Osteoblast (primary cell): ENCODE measurements around the gene MRLN. TPM values are rescaled to one million over a fixed set of nuclear protein-coding genes. Genes with fewer than 3 reads are reported as not detected.

Experiments
- DNase-seq: peaks from one replicate; pipeline ENCODE4 v3.0.0; 2011; ENCODE audit warnings: low spot score, mixed read lengths; ENCODE audit not compliant: insufficient read length; ENCODE audit errors: missing footprints
- H2AFZ ChIP-seq: 2 replicates; pipeline ENCODE4 v1.6.0; 2011; ENCODE audit warnings: mild to moderate bottlenecking, low read length
- H3K27ac ChIP-seq: 2 replicates; pipeline ENCODE4 v1.5.1; 2011; ENCODE audit warnings: mild to moderate bottlenecking, low read depth, low read length, moderate library complexity
- H3K27me3 ChIP-seq: 2 replicates; pipeline ENCODE4 v1.6.0; 2012; ENCODE audit warnings: mild to moderate bottlenecking, control low read depth, inconsistent platforms, low read length, moderate library complexity; ENCODE audit not compliant: insufficient read depth
- H3K36me3 ChIP-seq: 2 replicates; pipeline ENCODE4 v1.5.1; 2011; ENCODE audit warnings: mild to moderate bottlenecking, low read length, control low read depth, moderate library complexity; ENCODE audit not compliant: insufficient read depth
- H3K4me1 ChIP-seq: 2 replicates; pipeline ENCODE4 v1.5.1; 2011; ENCODE audit warnings: mild to moderate bottlenecking, low read length, control low read depth, moderate library complexity; ENCODE audit not compliant: insufficient read depth
- H3K4me2 ChIP-seq: 2 replicates; pipeline ENCODE4 v1.6.0; 2011; ENCODE audit warnings: mild to moderate bottlenecking, low read length; ENCODE audit not compliant: insufficient read depth
- H3K4me3 ChIP-seq: fragments of 200-600 bp; sonication (generic); 3 replicates; pipeline ENCODE4 v1.5.1; 2012; ENCODE audit warnings: mild to moderate bottlenecking, low read length, inconsistent platforms; ENCODE audit not compliant: insufficient read depth
- H3K79me2 ChIP-seq: 2 replicates; pipeline ENCODE4 v1.6.0; 2012; ENCODE audit warnings: mild to moderate bottlenecking, low read length, control low read depth, inconsistent platforms; ENCODE audit not compliant: insufficient read depth
- H3K9me3 ChIP-seq: 2 replicates; pipeline ENCODE4 v1.5.1; 2011; ENCODE audit warnings: low read depth, low read length, control low read depth
- H4K20me1 ChIP-seq: 2 replicates; pipeline ENCODE4 v1.6.0; 2012; ENCODE audit warnings: mild to moderate bottlenecking, low read length, control low read depth; ENCODE audit not compliant: insufficient read depth
- total RNA-seq: library from RNA; depleted of rRNA; stranded (reverse); fragments of >200 nt; gene quantifications from 2 replicates; pipeline ENCODE4 v1.2.3, GENCODE V29; 2012
- TF ChIP-seq, protein P1 (sequence below): IDR thresholded peaks from 2 replicates; pipeline ENCODE4 v1.5.1; 2011; ENCODE audit warnings: mild to moderate bottlenecking, low read depth, low read length, moderate library complexity; ENCODE audit errors: extremely low read depth

Gene MRLN
- total RNA-seq, 1 donor, result not detected

DNA sequence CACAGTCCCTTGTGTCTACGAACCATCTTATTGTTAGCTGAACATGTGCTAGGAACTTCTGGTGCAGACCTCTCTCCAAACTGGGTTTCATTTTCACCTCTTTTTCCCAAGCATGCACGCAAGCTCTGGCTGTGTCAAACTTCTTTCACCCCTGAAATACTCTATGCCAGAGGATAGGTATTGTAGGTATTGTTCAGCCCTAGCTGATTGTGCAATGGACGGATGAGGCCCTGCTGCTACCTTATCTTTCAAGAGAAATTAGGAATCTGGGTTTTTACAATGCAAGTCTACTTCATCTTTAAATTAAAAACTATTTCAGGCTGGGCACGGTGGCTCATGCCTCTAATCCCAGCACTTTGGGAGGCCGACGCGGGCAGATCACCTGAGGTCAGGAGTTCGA is 28.3 kb upstream of the MRLN start:
- no peaks in the 10 kb centered on the region for H3K27me3 ChIP-seq
- no peak overlapping the region for H3K4me2 ChIP-seq

DNA sequence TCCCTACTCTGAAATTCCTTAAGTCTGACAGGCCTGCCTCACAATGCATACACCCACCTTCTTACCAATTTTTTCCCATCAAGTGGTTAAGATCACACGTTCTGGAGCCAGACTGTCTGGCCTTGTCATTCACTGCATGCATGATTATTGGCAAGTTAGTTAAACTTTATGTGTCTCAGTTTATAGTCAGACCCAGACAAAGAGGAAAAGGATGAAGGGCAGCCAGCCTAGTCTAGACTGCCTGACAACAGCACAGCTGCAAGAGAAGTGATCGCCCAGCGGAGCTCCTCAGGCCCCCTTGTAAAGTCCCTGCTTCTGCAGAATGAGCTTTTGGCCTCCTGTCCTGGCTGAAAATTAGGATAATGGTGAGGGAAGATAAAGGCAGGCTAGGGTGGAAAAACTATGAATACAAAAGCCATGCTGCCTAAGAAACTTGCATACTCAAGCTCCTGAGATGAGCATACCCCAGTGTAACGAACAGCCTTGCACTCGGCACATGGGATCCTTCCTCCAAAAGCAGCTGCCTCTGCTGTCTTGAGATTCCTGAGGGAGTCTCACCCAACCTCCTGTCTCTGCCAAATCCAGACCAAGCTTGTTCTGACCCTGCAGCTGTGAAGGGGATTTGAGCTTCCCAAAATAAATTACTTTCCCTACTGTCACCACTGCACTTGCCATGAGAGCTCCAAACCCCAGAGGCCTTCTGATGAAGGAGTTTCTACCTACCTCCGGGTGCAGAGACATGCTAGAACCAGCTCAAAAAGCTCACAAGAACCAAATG is 26.7 kb upstream of the MRLN start:
- Histone ChIP-seq H3K27ac (no peak overlapping the region), H3K4me2 (no peak overlapping the region), H3K4me1 (no peaks in the 10 kb centered on the region), H3K27me3 (no peaks in the 10 kb centered on the region), H3K9me3 (no peaks in the 10 kb centered on the region), H2AFZ (no peak overlapping the region), H3K36me3 (no peaks in the 10 kb centered on the region), H3K79me2 (no peaks in the 10 kb centered on the region), H3K4me3 (no peak overlapping the region), H4K20me1 (no peaks in the 10 kb centered on the region)
- DNase-seq, result no peak
- TF ChIP-seq, protein P1, sequence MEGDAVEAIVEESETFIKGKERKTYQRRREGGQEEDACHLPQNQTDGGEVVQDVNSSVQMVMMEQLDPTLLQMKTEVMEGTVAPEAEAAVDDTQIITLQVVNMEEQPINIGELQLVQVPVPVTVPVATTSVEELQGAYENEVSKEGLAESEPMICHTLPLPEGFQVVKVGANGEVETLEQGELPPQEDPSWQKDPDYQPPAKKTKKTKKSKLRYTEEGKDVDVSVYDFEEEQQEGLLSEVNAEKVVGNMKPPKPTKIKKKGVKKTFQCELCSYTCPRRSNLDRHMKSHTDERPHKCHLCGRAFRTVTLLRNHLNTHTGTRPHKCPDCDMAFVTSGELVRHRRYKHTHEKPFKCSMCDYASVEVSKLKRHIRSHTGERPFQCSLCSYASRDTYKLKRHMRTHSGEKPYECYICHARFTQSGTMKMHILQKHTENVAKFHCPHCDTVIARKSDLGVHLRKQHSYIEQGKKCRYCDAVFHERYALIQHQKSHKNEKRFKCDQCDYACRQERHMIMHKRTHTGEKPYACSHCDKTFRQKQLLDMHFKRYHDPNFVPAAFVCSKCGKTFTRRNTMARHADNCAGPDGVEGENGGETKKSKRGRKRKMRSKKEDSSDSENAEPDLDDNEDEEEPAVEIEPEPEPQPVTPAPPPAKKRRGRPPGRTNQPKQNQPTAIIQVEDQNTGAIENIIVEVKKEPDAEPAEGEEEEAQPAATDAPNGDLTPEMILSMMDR, result no peak

More for the DNA sequence above, 28.3 kb upstream of the MRLN start:
- Histone ChIP-seq H2AFZ (no peak overlapping the region), H3K9me3 (no peaks in the 10 kb centered on the region), H3K27ac (no peak overlapping the region), H3K36me3 (no peaks in the 10 kb centered on the region), H4K20me1 (no peaks in the 10 kb centered on the region), H3K79me2 (no peaks in the 10 kb centered on the region), H3K4me3 (no peak overlapping the region), H3K4me1 (no peaks in the 10 kb centered on the region)
- TF ChIP-seq, protein P1, result no peak
- DNase-seq, result no peak

DNA sequence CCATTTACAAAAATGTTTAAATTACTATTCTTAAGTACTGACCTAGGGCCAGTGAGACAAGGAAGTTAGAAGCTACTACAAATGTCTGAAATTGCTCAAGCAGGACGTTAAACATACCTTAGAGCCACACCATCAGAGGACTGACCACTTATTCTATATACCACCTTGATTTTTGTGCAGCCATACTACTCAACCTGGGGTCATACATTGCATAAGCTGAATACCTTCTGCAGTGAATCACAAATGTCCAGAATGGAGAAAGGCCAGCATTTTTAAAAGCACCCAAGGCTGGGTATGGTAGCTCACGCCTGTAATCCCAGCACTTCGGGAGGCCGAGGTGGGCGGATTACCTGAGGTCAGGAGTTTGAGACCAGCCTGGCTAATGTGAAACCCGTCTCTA is 21.2 kb upstream of the MRLN start:
- Histone ChIP-seq H3K4me3 (no peak overlapping the region), H3K27me3 (no peaks in the 10 kb centered on the region), H3K9me3 (no peaks in the 10 kb centered on the region), H3K79me2 (no peaks in the 10 kb centered on the region), H4K20me1 (no peaks in the 10 kb centered on the region), H3K4me2 (no peak overlapping the region), H3K36me3 (no peaks in the 10 kb centered on the region), H2AFZ (no peak overlapping the region), H3K4me1 (no peaks in the 10 kb centered on the region), H3K27ac (no peak overlapping the region)
- TF ChIP-seq, protein P1, result no peak
- no peak for DNase-seq

DNA sequence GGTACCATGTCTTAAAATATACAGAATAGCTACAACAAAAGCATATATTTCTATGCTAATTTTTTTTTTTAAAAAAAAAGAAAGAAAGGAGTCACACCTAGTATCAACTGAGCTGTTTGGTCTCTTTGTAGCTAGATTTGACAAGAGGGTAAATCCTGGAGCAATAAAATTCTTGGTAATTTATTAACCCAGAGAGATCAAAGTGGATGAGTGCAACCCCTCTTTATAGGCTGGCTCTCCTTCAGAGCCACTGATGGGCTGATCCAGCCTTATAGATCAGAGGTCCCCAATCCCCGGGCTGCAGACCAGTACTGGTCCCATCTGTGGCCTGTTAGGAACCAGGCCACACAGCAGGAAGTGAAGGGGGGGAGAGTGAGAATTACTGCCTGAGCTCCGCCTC is 19.8 kb upstream of the MRLN start:
- Histone ChIP-seq H2AFZ (no peak overlapping the region), H4K20me1 (no peaks in the 10 kb centered on the region), H3K36me3 (no peaks in the 10 kb centered on the region), H3K27ac (no peak overlapping the region), H3K4me1 (no peaks in the 10 kb centered on the region), H3K9me3 (no peaks in the 10 kb centered on the region), H3K27me3 (no peaks in the 10 kb centered on the region), H3K4me3 (no peak overlapping the region), H3K79me2 (no peaks in the 10 kb centered on the region), H3K4me2 (no peak overlapping the region)
- TF ChIP-seq, protein P1, result no peak
- no peak for DNase-seq
